ENCODE data around the gene E2F6.

GRCh38 chr2:11459816-11460215 is 6.1 kb downstream of the E2F6 start:
- TF ChIP-seq POLR2AphosphoS5 (IDR thresholded peaks at IDR 0.05; ENCODE audit: low read depth) = no peak
- TF ChIP-seq, protein P1, sequence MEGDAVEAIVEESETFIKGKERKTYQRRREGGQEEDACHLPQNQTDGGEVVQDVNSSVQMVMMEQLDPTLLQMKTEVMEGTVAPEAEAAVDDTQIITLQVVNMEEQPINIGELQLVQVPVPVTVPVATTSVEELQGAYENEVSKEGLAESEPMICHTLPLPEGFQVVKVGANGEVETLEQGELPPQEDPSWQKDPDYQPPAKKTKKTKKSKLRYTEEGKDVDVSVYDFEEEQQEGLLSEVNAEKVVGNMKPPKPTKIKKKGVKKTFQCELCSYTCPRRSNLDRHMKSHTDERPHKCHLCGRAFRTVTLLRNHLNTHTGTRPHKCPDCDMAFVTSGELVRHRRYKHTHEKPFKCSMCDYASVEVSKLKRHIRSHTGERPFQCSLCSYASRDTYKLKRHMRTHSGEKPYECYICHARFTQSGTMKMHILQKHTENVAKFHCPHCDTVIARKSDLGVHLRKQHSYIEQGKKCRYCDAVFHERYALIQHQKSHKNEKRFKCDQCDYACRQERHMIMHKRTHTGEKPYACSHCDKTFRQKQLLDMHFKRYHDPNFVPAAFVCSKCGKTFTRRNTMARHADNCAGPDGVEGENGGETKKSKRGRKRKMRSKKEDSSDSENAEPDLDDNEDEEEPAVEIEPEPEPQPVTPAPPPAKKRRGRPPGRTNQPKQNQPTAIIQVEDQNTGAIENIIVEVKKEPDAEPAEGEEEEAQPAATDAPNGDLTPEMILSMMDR (IDR thresholded peaks at IDR 0.05; ENCODE audit: insufficient read depth, low read length) = no peak
- TF ChIP-seq GABPA (IDR thresholded peaks at IDR 0.05; ENCODE audit: low read depth) = no peak
- TF ChIP-seq REST (IDR thresholded peaks at IDR 0.05; ENCODE audit: insufficient replicate concordance, low read depth) = no peak
- no peak for TF ChIP-seq SPI1 (IDR thresholded peaks at IDR 0.05; ENCODE audit: borderline replicate concordance, low read depth)
